Measurements from ENCODE around the gene PTPRE. TPM values are rescaled to one million over a fixed set of nuclear protein-coding genes. Genes with fewer than 3 reads are reported as not detected.

Gene PTPRE
- polyA plus RNA-seq, 1 donor from 2014 or later = 4.1 TPM

- H3K36me3 ChIP-seq (ENCODE audit: insufficient read depth, low read length) = no peaks in the 10 kb centered on the region
- no peaks in the 10 kb centered on the region for H3K9me2 ChIP-seq (ENCODE audit: insufficient read depth, low read length)
- H3K9ac ChIP-seq (ENCODE audit: low read length) = no peak overlapping the region
- no peaks in the 10 kb centered on the region for H3F3A ChIP-seq (ENCODE audit: insufficient read depth, low read length, poor library complexity, severe bottlenecking)
- TF ChIP-seq MXI1 (conservative IDR thresholded peaks at IDR 0.05; ENCODE audit: poor library complexity, severe bottlenecking) (no peak), TAF1 (IDR thresholded peaks at IDR 0.05; ENCODE audit: low read depth) (no peak), EZH2 (IDR thresholded peaks at IDR 0.05; ENCODE audit: borderline replicate concordance, insufficient read depth, low read length, poor library complexity, severe bottlenecking) (no peak), CTCF (IDR thresholded peaks at IDR 0.05; ENCODE audit: poor library complexity, severe bottlenecking) (no peak), RAD21 (conservative IDR thresholded peaks at IDR 0.05) (no peak), SMC3 (conservative IDR thresholded peaks at IDR 0.05; ENCODE audit: poor library complexity) (no peak), REST (IDR thresholded peaks at IDR 0.05; ENCODE audit: borderline replicate concordance) (no peak)
- no peak overlapping the region for H3K4me3 ChIP-seq (ENCODE audit: low read length)
- H4K20me1 ChIP-seq (ENCODE audit: insufficient read depth) = no peaks in the 10 kb centered on the region
- H3K4me2 ChIP-seq (ENCODE audit: low read length) = no peak overlapping the region
- H3K9me3 ChIP-seq (ENCODE audit: low read length) = peaks cover 8% of the 10 kb centered on the region
- H3K27ac ChIP-seq (ENCODE audit: low read length) = no peak overlapping the region
- H3K27me3 ChIP-seq (ENCODE audit: insufficient read depth, low read depth, low read length) = no peaks in the 10 kb centered on the region
- H2AFZ ChIP-seq (ENCODE audit: low read depth, low read length) = no peak overlapping the region
- H3K79me2 ChIP-seq (replicated peaks; ENCODE audit: insufficient read depth, low read length) = no peaks in the 10 kb centered on the region
Measured at GRCh38 chr10:127872011-127872761, 34.7 kb upstream of the PTPRE start.

- no peak overlapping the region for H3K4me2 ChIP-seq (ENCODE audit: low read length)
- TF ChIP-seq REST (IDR thresholded peaks at IDR 0.05; ENCODE audit: borderline replicate concordance) (no peak), EP300 (conservative IDR thresholded peaks at IDR 0.05; ENCODE audit: poor library complexity, severe bottlenecking) (no peak), MXI1 (conservative IDR thresholded peaks at IDR 0.05; ENCODE audit: poor library complexity, severe bottlenecking) (no peak)
- no peaks in the 10 kb centered on the region for H3K79me2 ChIP-seq (replicated peaks; ENCODE audit: insufficient read depth, low read length)
- H3K9me2 ChIP-seq (ENCODE audit: insufficient read depth, low read length) = no peaks in the 10 kb centered on the region
- no peaks in the 10 kb centered on the region for H3F3A ChIP-seq (ENCODE audit: insufficient read depth, low read length, poor library complexity, severe bottlenecking)
- peaks cover 8% of the 10 kb centered on the region for H3K9me3 ChIP-seq (ENCODE audit: low read length)
- H3K4me3 ChIP-seq (ENCODE audit: low read length) = no peak overlapping the region
- no peak overlapping the region for H3K27ac ChIP-seq (ENCODE audit: low read length)
- H3K9ac ChIP-seq (ENCODE audit: low read length) = no peak overlapping the region
- no peaks in the 10 kb centered on the region for H4K20me1 ChIP-seq (ENCODE audit: insufficient read depth)
- no peaks in the 10 kb centered on the region for H3K27me3 ChIP-seq (ENCODE audit: insufficient read depth, low read depth, low read length)
- no peak overlapping the region for H2AFZ ChIP-seq (ENCODE audit: low read depth, low read length)
- H3K36me3 ChIP-seq (ENCODE audit: insufficient read depth, low read length) = no peaks in the 10 kb centered on the region
Measured at GRCh38 chr10:127872871-127873600, 33.9 kb upstream of the PTPRE start.

Data from neural cell (in vitro differentiated cells).